PC-3 (cell line): ENCODE measurements around the gene HSPA5. TPM values are rescaled to one million over a fixed set of nuclear protein-coding genes. Genes with fewer than 3 reads are reported as not detected.

Experiments used
- ATAC-seq: fragments of 200-7000 bp; cut with Tn5 transposase; 2 replicates; pipeline ENCODE4 v1.9.1; 2020; ENCODE audit warnings: mild to moderate bottlenecking, moderate library complexity
- BruUV-seq: library from RNA; stranded (reverse); fragments of 400-500 nt; replicated peaks from 2 replicates; lab custom pipeline; 2021; lab: Mats Ljungman, UMichigan
- CTCF ChIA-PET: fragments of 300-600 bp; sonication (Branson Sonifier 250); formaldehyde crosslinking; loops from one replicate; lab custom pipeline; 2022; ENCODE audit warnings: antibody characterized with exemption; lab: Charles Lee
- POLR2A ChIA-PET: fragments of 300-600 bp; sonication (Branson Sonifier 250); formaldehyde crosslinking; loops from one replicate; lab custom pipeline; 2022; ENCODE audit warnings: antibody characterized with exemption; ENCODE audit not compliant: unreplicated experiment; lab: Charles Lee
- DNase-seq: peaks from one replicate; pipeline ENCODE4 v3.0.0-alpha.2; 2015
- H2AFZ ChIP-seq: fragments of 300-600 bp; sonication (generic); 2 replicates; pipeline ENCODE4 v1.6.0; 2016; ENCODE audit warnings: antibody characterized with exemption, low read length
- H3F3A ChIP-seq: fragments of 300-600 bp; sonication (generic); one replicate; pipeline ENCODE4 v1.6.0; 2017; ENCODE audit warnings: antibody characterized with exemption, low read length, control low read depth, mild to moderate bottlenecking; ENCODE audit not compliant: unreplicated experiment
- H3K27ac ChIP-seq: fragments of 300-600 bp; sonication (generic); 2 replicates; pipeline ENCODE4 v1.5.1; 2016; ENCODE audit warnings: mild to moderate bottlenecking, low read length
- H3K27me3 ChIP-seq: fragments of 300-600 bp; sonication (generic); 2 replicates; pipeline ENCODE4 v1.6.1; 2016; ENCODE audit warnings: low read length, mixed read lengths
- H3K36me3 ChIP-seq: fragments of 300-600 bp; sonication (generic); 2 replicates; pipeline ENCODE4 v1.6.1; 2016; ENCODE audit warnings: low read depth, mixed run types, low read length, mixed read lengths
- H3K4me1 ChIP-seq: fragments of 300-600 bp; sonication (generic); 2 replicates; pipeline ENCODE4 v1.5.1; 2016; ENCODE audit warnings: low read length; ENCODE audit not compliant: insufficient read depth
- H3K4me2 ChIP-seq: fragments of 300-600 bp; sonication (generic); 2 replicates; pipeline ENCODE4 v1.6.0; 2016; ENCODE audit warnings: low read length
- H3K4me3 ChIP-seq: fragments of 300-600 bp; sonication (generic); 2 replicates; pipeline ENCODE4 v1.5.1; 2016; ENCODE audit warnings: mild to moderate bottlenecking, low read length, mixed read lengths
- H3K79me2 ChIP-seq: fragments of 300-600 bp; sonication (generic); 2 replicates; pipeline ENCODE4 v1.6.1; 2017; ENCODE audit warnings: low read length, mixed read lengths
- H3K9ac ChIP-seq: fragments of 300-600 bp; sonication (generic); 2 replicates; pipeline ENCODE4 v1.6.0; 2016; ENCODE audit warnings: mild to moderate bottlenecking, low read length
- H3K9me2 ChIP-seq: fragments of 300-600 bp; sonication (generic); replicated peaks from 2 replicates; pipeline ENCODE4 v1.6.1; 2016; ENCODE audit warnings: mixed run types, low read length, mixed read lengths
- H3K9me3 ChIP-seq: fragments of 300-600 bp; sonication (generic); 2 replicates; pipeline ENCODE4 v1.6.1; 2016; ENCODE audit warnings: low read length, mixed read lengths
- H4K20me1 ChIP-seq: fragments of 300-600 bp; sonication (generic); 2 replicates; pipeline ENCODE4 v1.6.1; 2016; ENCODE audit warnings: low read length, mixed read lengths
- EZH2 ChIP-seq: fragments of 300-600 bp; sonication (generic); IDR thresholded peaks from one replicate; pipeline ENCODE4 v1.6.1; 2017; ENCODE audit warnings: antibody characterized with exemption, mild to moderate bottlenecking, low read length; ENCODE audit not compliant: unreplicated experiment
- EZH2phosphoT487 ChIP-seq: fragments of 300-600 bp; sonication (generic); IDR thresholded peaks from 2 replicates; pipeline ENCODE4 v1.6.1; 2018; ENCODE audit warnings: mild to moderate bottlenecking, antibody characterized with exemption, low read length, borderline replicate concordance
- intact Hi-C: fragments of 100-400 bp; cut with micrococcal nuclease; formaldehyde crosslinking; loops from 2 replicates; pipeline ENCODE4 v1.9.0; 2023
- total RNA-seq: library from RNA; depleted of rRNA; stranded (reverse); fragments of >200 nt; gene quantifications from 2 replicates; pipeline ENCODE4 v1.2.3, GENCODE V29; 2014
- TF ChIP-seq, protein P1 (sequence below): fragments of 300-600 bp; sonication (generic); conservative IDR thresholded peaks from 2 replicates; pipeline ENCODE4 v1.5.1; 2017; ENCODE audit warnings: antibody characterized with exemption, low read depth, mild to moderate bottlenecking, low read length

HSPA5 gene
- total RNA-seq, 1 experiment from 2014 or later = 112 TPM

DNA sequence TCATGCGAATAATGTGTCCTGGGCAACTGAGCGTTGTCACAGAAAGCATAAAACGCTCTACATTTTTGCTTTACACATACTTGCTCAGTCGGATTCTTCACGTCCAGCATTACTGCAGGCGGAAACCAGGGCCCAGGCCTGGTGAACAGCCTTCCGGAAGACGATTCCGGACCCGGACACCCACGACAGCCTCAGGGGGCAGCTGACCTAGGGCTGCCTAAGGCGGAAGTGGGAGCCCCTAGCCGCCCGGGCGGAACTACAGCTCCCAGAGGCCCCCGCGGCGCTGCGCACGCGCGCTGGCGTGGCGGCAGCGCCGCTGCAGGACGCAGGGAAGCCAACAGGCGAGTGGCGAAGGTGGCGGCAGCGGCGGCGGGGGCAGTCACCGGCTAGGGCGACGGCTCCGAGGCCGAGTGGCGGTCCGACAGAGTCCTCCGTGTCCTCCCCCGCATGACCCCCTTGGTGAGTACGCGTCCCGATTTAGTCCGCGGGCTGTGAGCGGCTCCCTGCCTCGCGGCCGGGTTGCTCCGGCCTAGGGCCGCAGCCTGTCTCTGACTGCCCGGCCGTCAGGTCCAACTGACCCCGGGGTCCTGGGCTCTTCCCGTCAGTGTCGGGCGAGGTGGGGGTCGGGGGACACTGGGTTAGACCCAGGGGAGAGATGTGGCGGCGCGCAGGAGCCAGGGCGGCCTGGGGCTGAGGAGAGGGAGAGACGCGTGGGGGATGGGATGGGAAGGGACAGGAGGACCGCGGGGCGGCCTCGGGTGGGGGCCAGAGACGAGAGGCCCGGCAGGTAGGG is 20.6 kb upstream of the HSPA5 start, which contains the start of gene GAPVD1:
Gene GAPVD1, plus strand, starts transcription at position 326 of the 793 bp plus-strand sequence. CDS start 37,096 bp downstream, outside the sequence.
- H2AFZ ChIP-seq = peak within 1 kb of the TSS; percentile 93
- no peak within 1 kb of the TSS for H3K27ac ChIP-seq
- DNase-seq (peak; percentile 89), ATAC-seq (peak; percentile 97)
- H3K36me3 ChIP-seq = no peaks in the 10 kb centered on the region
- TF ChIP-seq, protein P1, sequence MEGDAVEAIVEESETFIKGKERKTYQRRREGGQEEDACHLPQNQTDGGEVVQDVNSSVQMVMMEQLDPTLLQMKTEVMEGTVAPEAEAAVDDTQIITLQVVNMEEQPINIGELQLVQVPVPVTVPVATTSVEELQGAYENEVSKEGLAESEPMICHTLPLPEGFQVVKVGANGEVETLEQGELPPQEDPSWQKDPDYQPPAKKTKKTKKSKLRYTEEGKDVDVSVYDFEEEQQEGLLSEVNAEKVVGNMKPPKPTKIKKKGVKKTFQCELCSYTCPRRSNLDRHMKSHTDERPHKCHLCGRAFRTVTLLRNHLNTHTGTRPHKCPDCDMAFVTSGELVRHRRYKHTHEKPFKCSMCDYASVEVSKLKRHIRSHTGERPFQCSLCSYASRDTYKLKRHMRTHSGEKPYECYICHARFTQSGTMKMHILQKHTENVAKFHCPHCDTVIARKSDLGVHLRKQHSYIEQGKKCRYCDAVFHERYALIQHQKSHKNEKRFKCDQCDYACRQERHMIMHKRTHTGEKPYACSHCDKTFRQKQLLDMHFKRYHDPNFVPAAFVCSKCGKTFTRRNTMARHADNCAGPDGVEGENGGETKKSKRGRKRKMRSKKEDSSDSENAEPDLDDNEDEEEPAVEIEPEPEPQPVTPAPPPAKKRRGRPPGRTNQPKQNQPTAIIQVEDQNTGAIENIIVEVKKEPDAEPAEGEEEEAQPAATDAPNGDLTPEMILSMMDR = peak; percentile 29; the same call in 1 of the 2 replicates
- no peak for TF ChIP-seq EZH2
- H3K4me2 ChIP-seq = peak within 1 kb of the TSS; percentile 91
- peaks cover 15% of the 10 kb centered on the region for H3K4me1 ChIP-seq
- no peaks in the 10 kb centered on the region for H3F3A ChIP-seq
- intact Hi-C loops = loop anchor here (5.0 kb wide), 1 partner anchor 36 kb away; no protein-coding TSS in a partner anchor
- ChIA-PET POLR2A (no interaction called here), CTCF (interaction anchor here (0.6 kb wide), 1 partner anchor 40 kb away, joined by 3 read pairs; no protein-coding TSS in a partner anchor)
- no peaks in the 10 kb centered on the region for H3K9me3 ChIP-seq
- no peaks in the 10 kb centered on the region for H3K27me3 ChIP-seq
- peaks cover 43% of the 10 kb centered on the region for H3K79me2 ChIP-seq
- peak within 1 kb of the TSS; percentile 93 for H3K4me3 ChIP-seq
- BruUV-seq = no TSS peak
- H3K9ac ChIP-seq = peak within 1 kb of the TSS; percentile 89
- 0 out of 2 replicates have a peak, but pooled peaks cover 4% of the 10 kb centered on the region for H4K20me1 ChIP-seq
- H3K9me2 ChIP-seq = no peaks in the 10 kb centered on the region

DNA sequence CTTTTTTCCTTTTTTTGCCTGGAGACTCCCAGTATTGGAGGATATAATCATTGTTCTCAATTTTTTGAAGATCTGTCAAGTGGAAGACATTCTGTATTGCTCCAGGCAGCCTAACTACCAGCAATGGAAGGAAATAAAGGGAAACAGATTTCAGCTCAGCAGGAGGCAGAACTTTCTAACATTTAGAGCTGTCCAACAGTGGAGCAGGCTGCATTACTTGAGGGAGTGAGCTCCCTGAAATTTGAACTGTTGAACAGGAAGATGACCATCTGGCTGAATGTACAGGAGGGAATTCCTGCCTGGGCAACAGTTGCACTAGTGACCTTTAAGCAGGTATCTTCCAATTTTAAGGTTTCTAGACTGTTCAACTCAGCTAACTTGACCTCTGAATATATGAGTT is 19.4 kb upstream of the HSPA5 start:
- H3K79me2 ChIP-seq = peaks cover 39% of the 10 kb centered on the region
- ChIA-PET CTCF (interaction anchor here (1.2 kb wide), 1 partner anchor 101 kb away, joined by 7 read pairs; no protein-coding TSS in a partner anchor), POLR2A (interaction anchor here (0.6 to 1.0 kb wide), 2 partner anchors 19 to 32 kb away, joined by 4 read pairs; no protein-coding TSS in a partner anchor)
- H3K9me3 ChIP-seq = no peaks in the 10 kb centered on the region
- H3F3A ChIP-seq = no peaks in the 10 kb centered on the region
- H3K27me3 ChIP-seq = no peaks in the 10 kb centered on the region
- peak overlapping the region; percentile 93; the same call in 1 of the 2 replicates for H2AFZ ChIP-seq
- intact Hi-C loops = loop anchor here (5.0 kb wide), 1 partner anchor 37 kb away; no protein-coding TSS in a partner anchor
- no peaks in the 10 kb centered on the region for H3K36me3 ChIP-seq
- H3K4me1 ChIP-seq = peaks cover 15% of the 10 kb centered on the region
- no peak overlapping the region for H3K4me3 ChIP-seq
- TF ChIP-seq, protein P1 = no peak
- no peak for TF ChIP-seq EZH2phosphoT487
- TF ChIP-seq EZH2 = no peak
- TSS peak; percentile 49 for BruUV-seq
- no peak for ATAC-seq
- no peak overlapping the region for H3K27ac ChIP-seq
- 0 out of 2 replicates have a peak, but pooled peaks cover 4% of the 10 kb centered on the region for H4K20me1 ChIP-seq
- H3K9ac ChIP-seq = no peak overlapping the region
- DNase-seq = peak; percentile 24
- peak overlapping the region; percentile 22; the same call in 1 of the 2 replicates for H3K4me2 ChIP-seq
- H3K9me2 ChIP-seq = no peaks in the 10 kb centered on the region
